Ectodermal cell (in vitro differentiated cells): ENCODE data around the gene CDC123.

Experiments used
- H3K27ac ChIP-seq: 2 replicates; pipeline ENCODE4 v1.7.0; 2013; ENCODE audit warnings: mild to moderate bottlenecking, low read depth, low read length; ENCODE audit not compliant: insufficient read depth, poor library complexity, severe bottlenecking
- H3K27me3 ChIP-seq: 2 replicates; pipeline ENCODE4 v1.7.0; 2013; ENCODE audit warnings: mild to moderate bottlenecking, low read length; ENCODE audit not compliant: insufficient read depth, control insufficient read depth, poor library complexity, severe bottlenecking
- H3K36me3 ChIP-seq: one replicate; pipeline ENCODE4 v1.7.0; 2013; ENCODE audit warnings: low read length; ENCODE audit not compliant: control insufficient read depth, insufficient read depth
- H3K4me1 ChIP-seq: one replicate; pipeline ENCODE4 v1.7.0; 2013; ENCODE audit warnings: low read length; ENCODE audit not compliant: control insufficient read depth, insufficient read depth
- H3K4me3 ChIP-seq: 2 replicates; pipeline ENCODE4 v1.7.0; 2013; ENCODE audit warnings: low read depth, low read length, control low read depth; ENCODE audit not compliant: insufficient read depth
- H3K9me3 ChIP-seq: 2 replicates; pipeline ENCODE4 v1.7.0; 2013; ENCODE audit warnings: mild to moderate bottlenecking, low read length, moderate library complexity; ENCODE audit not compliant: control insufficient read depth
- WGBS, 2 experiments: methylation state at CpG; one replicate each; pipeline ENCODE4 v1.1.7; 2013; ENCODE audit warnings: missing lambda C conversion rate in 2 of 2; 5-methylcytosine and 5-hydroxymethylcytosine counted together

Gene CDC123

GRCh38 chr10:12202226-12202625, 6.2 kb downstream of the CDC123 start:
- peaks cover under 1% of the 10 kb centered on the region for H3K4me1 ChIP-seq
- H3K4me3 ChIP-seq = no peak overlapping the region
- no peaks in the 10 kb centered on the region for H3K9me3 ChIP-seq
- H3K36me3 ChIP-seq = peaks cover 24% of the 10 kb centered on the region
- no peaks in the 10 kb centered on the region for H3K27me3 ChIP-seq
- WGBS, 2 experiments = 91 to 96% methylated on average over 4 of the region's 5 CpGs
- H3K27ac ChIP-seq = no peak overlapping the region

- 87 to 92% methylated on average over 3 of the region's 3 CpGs for WGBS, 2 experiments
- no peaks in the 10 kb centered on the region for H3K9me3 ChIP-seq
- H3K4me3 ChIP-seq = no peak overlapping the region
- peaks cover 27% of the 10 kb centered on the region for H3K36me3 ChIP-seq
- no peak overlapping the region for H3K27ac ChIP-seq
- H3K27me3 ChIP-seq = no peaks in the 10 kb centered on the region
- H3K4me1 ChIP-seq = no peaks in the 10 kb centered on the region
Observed at GRCh38 chr10:12205082-12205481, 9.1 kb downstream of the CDC123 start.

DNA sequence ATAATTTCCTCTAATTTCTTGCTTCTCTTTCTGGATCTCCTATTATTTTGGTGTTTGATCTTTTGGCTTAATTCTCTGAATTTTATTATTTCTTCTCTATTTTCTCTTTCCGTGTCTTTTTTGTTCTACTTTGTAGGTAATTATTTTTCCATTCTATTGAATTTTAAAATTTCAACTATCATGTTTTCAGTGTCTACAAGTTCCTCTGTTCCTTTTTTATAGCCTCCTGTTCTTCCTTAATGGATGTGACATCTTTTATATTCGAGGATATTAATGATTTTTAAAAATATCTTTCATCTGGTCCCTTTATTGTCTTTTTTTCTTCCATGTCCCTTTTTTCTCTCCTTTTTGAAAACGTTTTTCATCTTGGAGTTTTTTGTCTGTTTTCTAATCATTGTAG, 11.1 kb downstream of the CDC123 start:
- H3K36me3 ChIP-seq = peaks cover 43% of the 10 kb centered on the region
- no peaks in the 10 kb centered on the region for H3K27me3 ChIP-seq
- no peaks in the 10 kb centered on the region for H3K9me3 ChIP-seq
- no peak overlapping the region for H3K4me3 ChIP-seq
- no peak overlapping the region for H3K27ac ChIP-seq
- 73 to 83% methylated on average over 1 of the region's 3 CpGs for WGBS, 2 experiments
- no peaks in the 10 kb centered on the region for H3K4me1 ChIP-seq

- Histone ChIP-seq H3K36me3 (peaks cover 42% of the 10 kb centered on the region), H3K9me3 (no peaks in the 10 kb centered on the region), H3K4me3 (no peak overlapping the region), H3K27ac (no peak overlapping the region), H3K27me3 (no peaks in the 10 kb centered on the region), H3K4me1 (no peaks in the 10 kb centered on the region)
- 96% methylated on average over 5 of the region's 5 CpGs for WGBS, 2 experiments
Observed at GRCh38 chr10:12208460-12208859, 12.5 kb downstream of the CDC123 start.

DNA sequence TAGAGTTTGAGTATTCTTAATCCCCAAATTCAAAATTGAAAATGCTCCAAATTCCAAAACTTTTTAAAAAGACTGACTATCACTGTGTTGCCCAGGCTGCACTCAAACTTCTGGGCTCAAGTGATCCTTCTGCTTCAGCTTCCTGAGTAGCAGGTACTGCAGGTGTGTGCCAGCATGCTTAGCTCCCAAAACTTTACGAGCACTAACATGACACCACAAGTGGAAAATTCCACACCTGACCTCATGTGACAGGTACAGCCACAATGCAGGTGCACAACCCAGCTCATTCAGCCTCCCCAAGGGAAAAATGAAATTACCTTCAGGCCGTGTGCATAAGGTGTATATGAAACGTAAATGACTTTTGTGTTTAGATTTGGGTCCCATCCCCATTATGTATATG, 16.5 kb downstream of the CDC123 start:
- Histone ChIP-seq H3K36me3 (peaks cover 36% of the 10 kb centered on the region), H3K4me1 (no peaks in the 10 kb centered on the region), H3K4me3 (no peak overlapping the region), H3K27ac (no peak overlapping the region), H3K9me3 (no peaks in the 10 kb centered on the region), H3K27me3 (no peaks in the 10 kb centered on the region)
- WGBS, 2 experiments = 91 to 97% methylated on average over 1 to 2 of the region's 3 CpGs

- Histone ChIP-seq H3K27me3 (no peaks in the 10 kb centered on the region), H3K27ac (no peak overlapping the region), H3K4me3 (no peak overlapping the region), H3K4me1 (no peaks in the 10 kb centered on the region), H3K36me3 (peaks cover 35% of the 10 kb centered on the region), H3K9me3 (no peaks in the 10 kb centered on the region)
- 85 to 91% methylated on average over 2 to 3 of the region's 3 CpGs for WGBS, 2 experiments
Observed at GRCh38 chr10:12213621-12214020, 17.6 kb downstream of the CDC123 start.

- 90 to 92% methylated on average over 3 to 4 of the region's 4 CpGs for WGBS, 2 experiments
- no peaks in the 10 kb centered on the region for H3K9me3 ChIP-seq
- no peak overlapping the region for H3K27ac ChIP-seq
- no peaks in the 10 kb centered on the region for H3K4me1 ChIP-seq
- H3K4me3 ChIP-seq = no peak overlapping the region
- no peaks in the 10 kb centered on the region for H3K27me3 ChIP-seq
- H3K36me3 ChIP-seq = peaks cover 39% of the 10 kb centered on the region
Observed at GRCh38 chr10:12214093-12214492, 18.1 kb downstream of the CDC123 start.

- no peaks in the 10 kb centered on the region for H3K27me3 ChIP-seq
- H3K4me1 ChIP-seq = no peaks in the 10 kb centered on the region
- 77 to 80% methylated on average over 5 to 6 of the region's 6 CpGs for WGBS, 2 experiments
- H3K4me3 ChIP-seq = no peak overlapping the region
- peaks cover 42% of the 10 kb centered on the region for H3K36me3 ChIP-seq
- no peaks in the 10 kb centered on the region for H3K9me3 ChIP-seq
- H3K27ac ChIP-seq = no peak overlapping the region
Observed at GRCh38 chr10:12214763-12215218, 18.8 kb downstream of the CDC123 start.

DNA sequence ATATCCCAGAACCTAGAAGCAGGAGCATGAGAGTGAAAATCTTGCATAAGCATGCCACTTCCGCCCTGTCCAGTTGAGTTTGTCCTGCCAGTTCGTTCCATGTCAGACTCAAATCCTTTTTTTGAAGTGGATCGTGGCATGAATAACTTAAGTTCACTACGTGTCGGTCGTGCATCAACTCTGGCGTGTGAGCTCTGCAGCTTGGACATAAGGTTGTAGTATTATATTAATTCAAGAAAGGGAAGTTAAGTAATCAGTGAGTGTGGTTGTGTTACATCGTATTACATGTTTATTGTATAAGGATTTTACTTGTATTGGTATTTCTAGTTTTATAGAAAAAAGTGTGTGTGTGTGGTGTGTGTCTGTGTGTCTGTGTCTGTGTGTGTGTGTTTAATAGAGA, 23.0 kb downstream of the CDC123 start:
- no peaks in the 10 kb centered on the region for H3K4me1 ChIP-seq
- peaks cover 42% of the 10 kb centered on the region for H3K36me3 ChIP-seq
- no peak overlapping the region for H3K4me3 ChIP-seq
- no peaks in the 10 kb centered on the region for H3K9me3 ChIP-seq
- no peaks in the 10 kb centered on the region for H3K27me3 ChIP-seq
- no peak overlapping the region for H3K27ac ChIP-seq
- 95 to 96% methylated on average over 8 of the region's 8 CpGs for WGBS, 2 experiments

DNA sequence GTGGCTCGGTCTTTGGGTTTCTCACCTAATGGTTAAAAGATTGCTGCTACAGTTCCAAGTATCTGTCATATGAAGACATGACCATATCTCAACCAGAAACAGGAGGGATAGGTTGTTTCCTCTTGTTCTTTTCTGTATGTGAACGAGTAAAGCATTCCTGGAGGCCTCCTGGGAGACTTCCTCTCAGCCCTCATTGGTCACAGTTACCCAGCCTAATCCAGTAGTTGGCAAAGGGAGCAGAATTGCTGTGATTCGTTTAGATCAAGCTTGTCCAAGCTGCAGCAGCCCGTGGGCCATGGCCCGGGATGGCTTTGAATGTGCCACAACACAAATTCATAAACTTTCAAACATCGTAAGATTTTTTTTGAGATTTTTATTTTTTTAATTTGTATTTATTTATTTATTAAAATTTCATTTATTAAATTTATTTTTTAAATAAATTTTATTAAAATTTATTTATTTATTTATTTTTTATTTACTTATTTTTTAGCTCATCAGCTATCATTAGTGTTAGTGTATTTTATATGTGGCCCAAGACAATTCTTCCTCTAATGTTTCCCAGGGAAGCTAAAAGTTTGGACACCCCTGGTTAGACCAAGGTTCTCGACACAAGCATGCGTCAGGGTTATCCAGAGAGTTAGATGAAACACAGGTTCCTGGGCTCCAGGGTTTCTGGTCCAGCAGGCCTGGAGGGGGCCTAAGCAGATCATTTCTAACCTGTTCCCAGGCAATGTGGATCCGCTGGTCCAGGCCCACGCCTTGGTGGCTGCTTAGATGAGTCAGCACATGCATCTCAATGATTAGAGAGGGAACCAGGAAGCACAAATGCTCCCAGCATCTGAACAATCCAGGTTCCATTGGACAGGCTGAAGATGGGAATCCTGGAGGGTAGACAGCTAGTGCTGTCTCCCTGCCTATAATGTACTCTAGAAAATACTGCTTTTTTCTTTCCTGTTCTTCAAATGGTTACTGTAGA, 25.6 kb downstream of the CDC123 start:
- Histone ChIP-seq H3K9me3 (no peaks in the 10 kb centered on the region), H3K4me3 (no peak overlapping the region), H3K36me3 (peaks cover 49% of the 10 kb centered on the region), H3K4me1 (no peaks in the 10 kb centered on the region), H3K27ac (no peak overlapping the region), H3K27me3 (no peaks in the 10 kb centered on the region)
- WGBS, 2 experiments = 93 to 99% methylated on average over 9 of the region's 10 CpGs
